ENCODE data around the gene ATP5F1D. TPM values are rescaled to one million over a fixed set of nuclear protein-coding genes. Genes with fewer than 3 reads are reported as not detected.

ATP5F1D gene
- total and polyA plus RNA-seq, 2 donors (not counting 1 experiment from before 2014, with no cell fraction given): 150 to 166 TPM

DNA sequence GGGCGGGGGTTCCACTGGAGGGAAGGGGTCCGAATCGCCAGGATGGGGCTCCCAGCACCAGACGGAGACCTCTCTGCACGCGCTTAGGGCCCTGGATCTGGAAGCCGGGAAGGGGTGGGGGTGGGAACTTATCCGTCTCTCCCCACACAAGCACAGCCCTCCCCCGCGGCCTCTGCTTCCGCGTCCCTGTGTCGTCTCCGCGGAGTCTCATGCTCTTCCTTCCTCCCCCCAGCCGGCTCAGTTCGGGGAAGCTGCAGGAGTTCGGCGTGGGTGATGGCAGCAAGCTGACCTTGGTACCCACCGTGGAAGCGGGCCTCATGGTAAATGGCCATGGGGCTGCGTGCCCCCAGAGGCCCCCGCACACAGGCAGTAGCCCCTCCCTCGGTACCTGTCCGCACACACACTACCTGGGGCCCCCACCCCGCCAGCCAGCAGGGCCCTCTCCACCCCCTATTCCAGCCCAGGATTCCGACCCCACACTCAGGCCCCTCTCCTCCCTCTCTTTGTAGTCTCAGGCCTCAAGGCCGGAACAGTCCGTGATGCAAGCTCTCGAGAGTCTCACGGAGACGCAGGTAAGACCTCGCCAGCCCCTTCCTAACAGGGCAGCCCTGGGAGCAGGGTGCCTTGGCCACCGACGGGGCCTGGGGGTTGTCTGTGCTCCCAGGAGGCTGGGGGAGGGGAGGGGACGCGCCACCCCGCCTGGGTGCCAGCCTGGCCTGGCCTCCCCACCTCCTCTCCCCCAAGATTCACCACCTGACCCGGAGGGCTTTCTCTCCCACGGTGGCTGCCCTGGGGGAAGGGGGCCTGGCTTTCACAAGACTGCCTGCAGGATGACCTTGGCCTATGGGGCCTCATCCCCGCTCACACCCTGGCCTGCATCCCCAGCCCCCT is 10.0 kb downstream of the ATP5F1D start:
- peak; percentile 75 for DNase-seq
- TF ChIP-seq CTCF (IDR thresholded peaks at IDR 0.05) (no peak), EZH2 (IDR thresholded peaks at IDR 0.05; ENCODE audit: borderline replicate concordance, insufficient read depth, low read depth, low read length, poor library complexity, severe bottlenecking) (no peak)
- Histone ChIP-seq H4K20me1 (ENCODE audit: control insufficient read depth, insufficient read depth, low read length, poor library complexity, severe bottlenecking) (peaks cover 58% of the 10 kb centered on the region), H3K9me3 (ENCODE audit: control extremely low read depth in 1 of 3, control insufficient read depth in 2 of 3, insufficient read depth in 1 of 3, low read length in 2 of 3) (no peaks in the 10 kb centered on the region), H3K4me3 (ENCODE audit: control extremely low read depth in 1 of 5, extremely low read depth in 1 of 5, insufficient read depth in 1 of 5, low read depth in 2 of 5, low read length in 4 of 5) (peak overlapping the region; percentile 61 to 92 (median 86)), H3K9ac (ENCODE audit: low read length) (peak overlapping the region; percentile 86), H3K27me3 (replicated peaks in 1 of 4; ENCODE audit: control extremely low read depth in 1 of 4, control insufficient read depth in 3 of 4, insufficient read depth in 4 of 4, low read length in 3 of 4) (no peaks in the 10 kb centered on the region), H3K36me3 (replicated peaks in 1 of 2; ENCODE audit: control extremely low read depth in 1 of 2, control insufficient read depth in 1 of 2, extremely low read depth in 1 of 2, insufficient read depth in 2 of 2, low read length in 1 of 2) (peaks cover 0 to 35% of the 10 kb centered on the region in 2 experiments), H3K4me1 (ENCODE audit: control insufficient read depth in 2 of 2, insufficient read depth in 2 of 2, low read length in 2 of 2) (peaks cover 36 to 57% of the 10 kb centered on the region in 2 donors), H3K79me2 (ENCODE audit: control insufficient read depth, insufficient read depth, low read length) (peaks cover 62% of the 10 kb centered on the region), H3K4me2 (replicated peaks; ENCODE audit: low read depth, low read length, poor library complexity, severe bottlenecking) (peak overlapping the region; percentile 98), H3K27ac (ENCODE audit: low read length in 2 of 2) (peak overlapping the region; percentile 74 to 89), H2AFZ (ENCODE audit: insufficient read depth, low read depth, low read length, poor library complexity, severe bottlenecking) (no peak overlapping the region)
- CTCF ChIA-PET: interaction anchor here (0.9 to 5.8 kb wide), 2 partner anchors 13 to 18 kb away, joined by 3 to 113 read pairs; partner anchors contain the start of gene CIRBP
- no peaks in the 10 kb centered on the region for H3K9me3 Mint-ChIP-seq (ENCODE audit: insufficient read depth)
- no peaks in the 10 kb centered on the region for H3K27me3 Mint-ChIP-seq
- intact Hi-C loops (cut with micrococcal nuclease): no loop called here
- POLR2A ChIA-PET: interaction anchor here (0.8 to 10.7 kb wide), 3 partner anchors 8 to 36 kb away, joined by 3 to 305 read pairs (median 3); partner anchors contain the start of gene CIRBP
- peaks cover 37% of the 10 kb centered on the region for H3K4me1 Mint-ChIP-seq
- peak overlapping the region; percentile 91 for H3K4me3 Mint-ChIP-seq
- no peak for ATAC-seq (ENCODE audit: low read depth)
- WGBS (ENCODE audit: insufficient coverage): 2% methylated on average over 24 of the region's 41 CpGs
- H3K27ac Mint-ChIP-seq: peak overlapping the region; percentile 92
